Measurements from ENCODE around the gene ATG9A.

ATG9A gene

DNA sequence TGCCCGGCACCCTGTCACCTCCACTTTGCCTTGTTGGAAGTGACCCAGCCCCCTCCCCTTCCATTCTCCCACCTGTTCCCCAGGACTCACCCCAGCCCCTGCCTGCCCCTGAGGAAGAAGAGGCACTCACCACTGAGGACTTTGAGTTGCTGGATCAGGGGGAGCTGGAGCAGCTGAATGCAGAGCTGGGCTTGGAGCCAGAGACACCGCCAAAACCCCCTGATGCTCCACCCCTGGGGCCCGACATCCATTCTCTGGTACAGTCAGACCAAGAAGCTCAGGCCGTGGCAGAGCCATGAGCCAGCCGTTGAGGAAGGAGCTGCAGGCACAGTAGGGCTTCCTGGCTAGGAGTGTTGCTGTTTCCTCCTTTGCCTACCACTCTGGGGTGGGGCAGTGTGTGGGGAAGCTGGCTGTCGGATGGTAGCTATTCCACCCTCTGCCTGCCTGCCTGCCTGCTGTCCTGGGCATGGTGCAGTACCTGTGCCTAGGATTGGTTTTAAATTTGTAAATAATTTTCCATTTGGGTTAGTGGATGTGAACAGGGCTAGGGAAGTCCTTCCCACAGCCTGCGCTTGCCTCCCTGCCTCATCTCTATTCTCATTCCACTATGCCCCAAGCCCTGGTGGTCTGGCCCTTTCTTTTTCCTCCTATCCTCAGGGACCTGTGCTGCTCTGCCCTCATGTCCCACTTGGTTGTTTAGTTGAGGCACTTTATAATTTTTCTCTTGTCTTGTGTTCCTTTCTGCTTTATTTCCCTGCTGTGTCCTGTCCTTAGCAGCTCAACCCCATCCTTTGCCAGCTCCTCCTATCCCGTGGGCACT, 46.9 kb downstream of the ATG9A start:
- TF ChIP-seq OSR1 (CRISPR knock-in tag; IDR thresholded peaks at IDR 0.05) (no peak), TOX (CRISPR knock-in tag; IDR thresholded peaks at IDR 0.05; ENCODE audit: borderline replicate concordance) (no peak), SNAI2 (CRISPR knock-in tag; IDR thresholded peaks at IDR 0.05) (no peak)
- TF ChIP-seq, protein P1, sequence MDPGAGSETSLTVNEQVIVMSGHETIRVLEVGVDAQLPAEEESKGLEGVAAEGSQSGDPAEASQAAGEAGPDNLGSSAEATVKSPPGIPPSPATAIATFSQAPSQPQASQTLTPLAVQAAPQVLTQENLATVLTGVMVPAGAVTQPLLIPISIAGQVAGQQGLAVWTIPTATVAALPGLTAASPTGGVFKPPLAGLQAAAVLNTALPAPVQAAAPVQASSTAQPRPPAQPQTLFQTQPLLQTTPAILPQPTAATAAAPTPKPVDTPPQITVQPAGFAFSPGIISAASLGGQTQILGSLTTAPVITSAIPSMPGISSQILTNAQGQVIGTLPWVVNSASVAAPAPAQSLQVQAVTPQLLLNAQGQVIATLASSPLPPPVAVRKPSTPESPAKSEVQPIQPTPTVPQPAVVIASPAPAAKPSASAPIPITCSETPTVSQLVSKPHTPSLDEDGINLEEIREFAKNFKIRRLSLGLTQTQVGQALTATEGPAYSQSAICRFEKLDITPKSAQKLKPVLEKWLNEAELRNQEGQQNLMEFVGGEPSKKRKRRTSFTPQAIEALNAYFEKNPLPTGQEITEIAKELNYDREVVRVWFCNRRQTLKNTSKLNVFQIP (CRISPR knock-in tag; IDR thresholded peaks at IDR 0.05; ENCODE audit: borderline replicate concordance, low read depth), result no peak

DNA sequence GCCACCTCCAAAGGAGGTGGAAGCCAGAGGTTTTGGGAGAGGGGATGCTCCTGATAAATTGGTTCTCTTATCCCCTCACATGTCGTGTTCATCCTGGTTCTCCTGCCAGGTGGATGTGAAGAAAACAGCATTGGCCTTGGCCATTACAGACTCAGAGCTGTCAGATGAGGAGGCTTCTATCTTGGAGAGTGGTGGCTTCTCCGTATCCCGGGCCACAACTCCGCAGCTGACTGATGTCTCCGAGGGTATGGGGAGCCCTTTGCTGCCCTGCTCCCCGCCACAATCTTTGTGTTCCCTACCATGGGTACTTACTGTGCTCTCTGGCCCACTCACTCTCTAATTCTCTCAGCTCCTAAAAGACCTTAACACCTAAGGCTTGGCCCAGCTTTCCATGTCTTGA, 47.9 kb downstream of the ATG9A start:
- TF ChIP-seq ZNF565 (CRISPR knock-in tag; conservative IDR thresholded peaks at IDR 0.05; ENCODE audit: low read depth) (no peak), ISL1 (CRISPR knock-in tag; IDR thresholded peaks at IDR 0.05) (no peak), CSDC2 (CRISPR knock-in tag; IDR thresholded peaks at IDR 0.05) (no peak), TCF4 (CRISPR knock-in tag; IDR thresholded peaks at IDR 0.05; ENCODE audit: borderline replicate concordance) (no peak), ZNF8 (CRISPR knock-in tag; IDR thresholded peaks at IDR 0.05) (no peak), TOX (CRISPR knock-in tag; IDR thresholded peaks at IDR 0.05; ENCODE audit: borderline replicate concordance) (no peak), RARB (CRISPR knock-in tag; IDR thresholded peaks at IDR 0.05) (no peak), ZFP30 (CRISPR knock-in tag; IDR thresholded peaks at IDR 0.05) (no peak), OSR1 (CRISPR knock-in tag; IDR thresholded peaks at IDR 0.05) (no peak), PPARA (CRISPR knock-in tag; IDR thresholded peaks at IDR 0.05; ENCODE audit: borderline replicate concordance) (no peak), ZFP3 (CRISPR knock-in tag; IDR thresholded peaks at IDR 0.05) (no peak), ZNF70 (CRISPR knock-in tag; IDR thresholded peaks at IDR 0.05) (no peak), ESRRG (CRISPR knock-in tag; IDR thresholded peaks at IDR 0.05) (no peak), GLIS3 (CRISPR knock-in tag; IDR thresholded peaks at IDR 0.05) (no peak), ZC3H10 (CRISPR knock-in tag; IDR thresholded peaks at IDR 0.05) (no peak)
- TF ChIP-seq, protein P2, sequence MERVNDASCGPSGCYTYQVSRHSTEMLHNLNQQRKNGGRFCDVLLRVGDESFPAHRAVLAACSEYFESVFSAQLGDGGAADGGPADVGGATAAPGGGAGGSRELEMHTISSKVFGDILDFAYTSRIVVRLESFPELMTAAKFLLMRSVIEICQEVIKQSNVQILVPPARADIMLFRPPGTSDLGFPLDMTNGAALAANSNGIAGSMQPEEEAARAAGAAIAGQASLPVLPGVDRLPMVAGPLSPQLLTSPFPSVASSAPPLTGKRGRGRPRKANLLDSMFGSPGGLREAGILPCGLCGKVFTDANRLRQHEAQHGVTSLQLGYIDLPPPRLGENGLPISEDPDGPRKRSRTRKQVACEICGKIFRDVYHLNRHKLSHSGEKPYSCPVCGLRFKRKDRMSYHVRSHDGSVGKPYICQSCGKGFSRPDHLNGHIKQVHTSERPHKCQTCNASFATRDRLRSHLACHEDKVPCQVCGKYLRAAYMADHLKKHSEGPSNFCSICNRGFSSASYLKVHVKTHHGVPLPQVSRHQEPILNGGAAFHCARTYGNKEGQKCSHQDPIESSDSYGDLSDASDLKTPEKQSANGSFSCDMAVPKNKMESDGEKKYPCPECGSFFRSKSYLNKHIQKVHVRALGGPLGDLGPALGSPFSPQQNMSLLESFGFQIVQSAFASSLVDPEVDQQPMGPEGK (CRISPR knock-in tag; IDR thresholded peaks at IDR 0.05; ENCODE audit: borderline replicate concordance), result no peak
- TF ChIP-seq, protein P3, sequence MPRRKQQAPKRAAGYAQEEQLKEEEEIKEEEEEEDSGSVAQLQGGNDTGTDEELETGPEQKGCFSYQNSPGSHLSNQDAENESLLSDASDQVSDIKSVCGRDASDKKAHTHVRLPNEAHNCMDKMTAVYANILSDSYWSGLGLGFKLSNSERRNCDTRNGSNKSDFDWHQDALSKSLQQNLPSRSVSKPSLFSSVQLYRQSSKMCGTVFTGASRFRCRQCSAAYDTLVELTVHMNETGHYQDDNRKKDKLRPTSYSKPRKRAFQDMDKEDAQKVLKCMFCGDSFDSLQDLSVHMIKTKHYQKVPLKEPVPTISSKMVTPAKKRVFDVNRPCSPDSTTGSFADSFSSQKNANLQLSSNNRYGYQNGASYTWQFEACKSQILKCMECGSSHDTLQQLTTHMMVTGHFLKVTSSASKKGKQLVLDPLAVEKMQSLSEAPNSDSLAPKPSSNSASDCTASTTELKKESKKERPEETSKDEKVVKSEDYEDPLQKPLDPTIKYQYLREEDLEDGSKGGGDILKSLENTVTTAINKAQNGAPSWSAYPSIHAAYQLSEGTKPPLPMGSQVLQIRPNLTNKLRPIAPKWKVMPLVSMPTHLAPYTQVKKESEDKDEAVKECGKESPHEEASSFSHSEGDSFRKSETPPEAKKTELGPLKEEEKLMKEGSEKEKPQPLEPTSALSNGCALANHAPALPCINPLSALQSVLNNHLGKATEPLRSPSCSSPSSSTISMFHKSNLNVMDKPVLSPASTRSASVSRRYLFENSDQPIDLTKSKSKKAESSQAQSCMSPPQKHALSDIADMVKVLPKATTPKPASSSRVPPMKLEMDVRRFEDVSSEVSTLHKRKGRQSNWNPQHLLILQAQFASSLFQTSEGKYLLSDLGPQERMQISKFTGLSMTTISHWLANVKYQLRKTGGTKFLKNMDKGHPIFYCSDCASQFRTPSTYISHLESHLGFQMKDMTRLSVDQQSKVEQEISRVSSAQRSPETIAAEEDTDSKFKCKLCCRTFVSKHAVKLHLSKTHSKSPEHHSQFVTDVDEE (CRISPR knock-in tag; IDR thresholded peaks at IDR 0.05), result no peak
- TF ChIP-seq, protein P4, sequence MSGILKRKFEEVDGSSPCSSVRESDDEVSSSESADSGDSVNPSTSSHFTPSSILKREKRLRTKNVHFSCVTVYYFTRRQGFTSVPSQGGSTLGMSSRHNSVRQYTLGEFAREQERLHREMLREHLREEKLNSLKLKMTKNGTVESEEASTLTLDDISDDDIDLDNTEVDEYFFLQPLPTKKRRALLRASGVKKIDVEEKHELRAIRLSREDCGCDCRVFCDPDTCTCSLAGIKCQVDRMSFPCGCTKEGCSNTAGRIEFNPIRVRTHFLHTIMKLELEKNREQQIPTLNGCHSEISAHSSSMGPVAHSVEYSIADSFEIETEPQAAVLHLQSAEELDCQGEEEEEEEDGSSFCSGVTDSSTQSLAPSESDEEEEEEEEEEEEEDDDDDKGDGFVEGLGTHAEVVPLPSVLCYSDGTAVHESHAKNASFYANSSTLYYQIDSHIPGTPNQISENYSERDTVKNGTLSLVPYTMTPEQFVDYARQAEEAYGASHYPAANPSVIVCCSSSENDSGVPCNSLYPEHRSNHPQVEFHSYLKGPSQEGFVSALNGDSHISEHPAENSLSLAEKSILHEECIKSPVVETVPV (CRISPR knock-in tag; IDR thresholded peaks at IDR 0.05), result no peak
- TF ChIP-seq, protein P5, sequence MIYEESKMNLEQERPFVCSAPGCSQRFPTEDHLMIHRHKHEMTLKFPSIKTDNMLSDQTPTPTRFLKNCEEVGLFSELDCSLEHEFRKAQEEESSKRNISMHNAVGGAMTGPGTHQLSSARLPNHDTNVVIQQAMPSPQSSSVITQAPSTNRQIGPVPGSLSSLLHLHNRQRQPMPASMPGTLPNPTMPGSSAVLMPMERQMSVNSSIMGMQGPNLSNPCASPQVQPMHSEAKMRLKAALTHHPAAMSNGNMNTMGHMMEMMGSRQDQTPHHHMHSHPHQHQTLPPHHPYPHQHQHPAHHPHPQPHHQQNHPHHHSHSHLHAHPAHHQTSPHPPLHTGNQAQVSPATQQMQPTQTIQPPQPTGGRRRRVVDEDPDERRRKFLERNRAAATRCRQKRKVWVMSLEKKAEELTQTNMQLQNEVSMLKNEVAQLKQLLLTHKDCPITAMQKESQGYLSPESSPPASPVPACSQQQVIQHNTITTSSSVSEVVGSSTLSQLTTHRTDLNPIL (CRISPR knock-in tag; IDR thresholded peaks at IDR 0.05; ENCODE audit: low read depth), result no peak
- no peak for ATAC-seq

More for the DNA sequence above, 46.9 kb downstream of the ATG9A start:
- no peak for ATAC-seq

DNA sequence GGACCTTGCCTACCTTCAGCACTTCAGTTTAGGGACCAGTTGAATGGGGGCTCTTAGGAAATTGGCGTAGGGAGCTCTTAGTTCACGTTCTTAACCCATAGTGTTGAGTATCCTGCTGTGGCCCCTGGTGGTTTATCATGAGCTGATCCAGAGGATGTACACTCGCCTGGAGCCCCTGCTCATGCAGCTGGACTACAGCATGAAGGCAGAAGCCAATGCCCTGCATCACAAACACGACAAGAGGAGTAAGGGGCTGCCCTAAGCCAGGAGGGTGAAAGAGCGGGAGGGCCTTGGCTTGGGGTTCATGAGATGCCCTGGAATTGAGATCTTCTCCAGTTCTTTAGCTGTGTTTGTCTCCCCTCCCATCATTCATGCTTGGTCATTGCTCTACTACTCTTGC, 48.5 kb downstream of the ATG9A start:
- ATAC-seq, result no peak
- TF ChIP-seq ZC3H10 (CRISPR knock-in tag; IDR thresholded peaks at IDR 0.05), result no peak
- TF ChIP-seq TOX (CRISPR knock-in tag; IDR thresholded peaks at IDR 0.05; ENCODE audit: borderline replicate concordance), result no peak
- no peak for TF ChIP-seq ZFP3 (CRISPR knock-in tag; IDR thresholded peaks at IDR 0.05)
- no peak for TF ChIP-seq ISL1 (CRISPR knock-in tag; IDR thresholded peaks at IDR 0.05)
- no peak for TF ChIP-seq GLIS3 (CRISPR knock-in tag; IDR thresholded peaks at IDR 0.05)
- no peak for TF ChIP-seq ZNF8 (CRISPR knock-in tag; IDR thresholded peaks at IDR 0.05)
- TF ChIP-seq RARB (CRISPR knock-in tag; IDR thresholded peaks at IDR 0.05), result no peak
- TF ChIP-seq ZNF565 (CRISPR knock-in tag; conservative IDR thresholded peaks at IDR 0.05; ENCODE audit: low read depth), result no peak
- TF ChIP-seq OSR1 (CRISPR knock-in tag; IDR thresholded peaks at IDR 0.05), result no peak
- TF ChIP-seq, protein P3 (CRISPR knock-in tag; IDR thresholded peaks at IDR 0.05), result no peak
- TF ChIP-seq BACH2 (CRISPR knock-in tag; IDR thresholded peaks at IDR 0.05; ENCODE audit: borderline replicate concordance), result no peak
- TF ChIP-seq CSDC2 (CRISPR knock-in tag; IDR thresholded peaks at IDR 0.05), result no peak
